ENCODE results near the gene STT3A.

DNA sequence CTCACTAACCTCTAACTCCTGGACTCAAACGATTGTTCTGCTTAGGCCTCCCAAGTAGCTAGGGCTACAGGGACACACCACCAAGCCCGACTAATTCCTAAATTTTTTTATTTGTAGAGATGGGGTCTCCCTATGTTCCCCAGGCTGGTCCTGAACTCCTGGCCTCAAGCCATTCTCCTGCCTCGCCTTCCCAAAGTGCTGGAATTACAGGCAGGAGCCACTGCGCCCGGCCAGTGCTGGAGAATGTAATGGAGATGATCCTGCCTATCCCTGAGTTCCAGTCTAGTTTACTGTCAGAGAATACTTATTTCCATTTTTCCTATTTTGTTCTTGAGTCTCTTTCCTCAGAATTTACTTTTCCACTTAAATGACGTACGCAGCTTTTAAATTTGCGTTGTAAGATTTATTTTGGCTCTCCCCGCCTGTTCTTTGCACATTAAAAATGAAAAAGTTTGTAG, 32.1 kb downstream of the STT3A start, which contains the start of gene CHEK1:
- TF ChIP-seq ZNF274 (IDR thresholded peaks at IDR 0.05; ENCODE audit: low read depth, low read length): no peak
- TF ChIP-seq SUZ12 (IDR thresholded peaks at IDR 0.05; ENCODE audit: extremely low read depth, insufficient read depth, insufficient read length): no peak

Measured in NT2/D1 (cell line).